Measurements from ENCODE around the gene MUC5B. TPM values are rescaled to one million over a fixed set of nuclear protein-coding genes. Genes with fewer than 3 reads are reported as not detected.

Gene MUC5B
- total RNA-seq, 1 experiment from 2014 or later: not detected

- no peak for DNase-seq (ENCODE audit: unreplicated experiment)
- no TSS peak for BruUV-seq (replicated peaks)
- CTCF ChIA-PET: interaction anchor here (0.6 kb wide), 1 partner anchor 34 kb away, joined by 3 read pairs; no protein-coding TSS in a partner anchor
- POLR2A ChIA-PET: interaction anchor here (0.6 kb wide), 1 partner anchor 294 kb away, joined by 3 read pairs; no protein-coding TSS in a partner anchor
- Mint-ChIP-seq H3K27ac (ENCODE audit: low read depth, unreplicated experiment) (no peak overlapping the region), H3K27me3 (ENCODE audit: insufficient read depth, unreplicated experiment) (no peaks in the 10 kb centered on the region), H3K4me1 (ENCODE audit: insufficient read depth, unreplicated experiment) (no peaks in the 10 kb centered on the region), H3K9me3 (ENCODE audit: unreplicated experiment) (no peaks in the 10 kb centered on the region), H3K4me3 (ENCODE audit: unreplicated experiment) (no peak overlapping the region), H3K36me3 (ENCODE audit: insufficient read depth, unreplicated experiment) (no peaks in the 10 kb centered on the region)
- intact Hi-C loops (cut with micrococcal nuclease): no loop called here
- no peak for TF ChIP-seq CTCF (IDR thresholded peaks at IDR 0.05; ENCODE audit: unreplicated experiment)
Observed at GRCh38 chr11:1237128-1237580, 14.3 kb downstream of the MUC5B start.

GRCh38 chr11:1237851-1238250, 15.0 kb downstream of the MUC5B start:
- ChIA-PET POLR2A (no interaction called here), CTCF (interaction anchor here (0.6 kb wide), 1 partner anchor 337 kb away, joined by 3 read pairs; no protein-coding TSS in a partner anchor)
- Mint-ChIP-seq H3K27ac (ENCODE audit: low read depth, unreplicated experiment) (no peak overlapping the region), H3K36me3 (ENCODE audit: insufficient read depth, unreplicated experiment) (no peaks in the 10 kb centered on the region), H3K4me1 (ENCODE audit: insufficient read depth, unreplicated experiment) (no peaks in the 10 kb centered on the region), H3K27me3 (ENCODE audit: insufficient read depth, unreplicated experiment) (no peaks in the 10 kb centered on the region), H3K9me3 (ENCODE audit: unreplicated experiment) (no peaks in the 10 kb centered on the region), H3K4me3 (ENCODE audit: unreplicated experiment) (no peak overlapping the region)
- no TSS peak for BruUV-seq (replicated peaks)
- intact Hi-C loops (cut with micrococcal nuclease): no loop called here
- TF ChIP-seq CTCF (IDR thresholded peaks at IDR 0.05; ENCODE audit: unreplicated experiment): no peak
- no peak for DNase-seq (ENCODE audit: unreplicated experiment)

- intact Hi-C loops (cut with micrococcal nuclease): no loop called here
- Mint-ChIP-seq H3K4me3 (ENCODE audit: unreplicated experiment) (no peak overlapping the region), H3K36me3 (ENCODE audit: insufficient read depth, unreplicated experiment) (no peaks in the 10 kb centered on the region), H3K27ac (ENCODE audit: low read depth, unreplicated experiment) (no peak overlapping the region), H3K27me3 (ENCODE audit: insufficient read depth, unreplicated experiment) (no peaks in the 10 kb centered on the region), H3K9me3 (ENCODE audit: unreplicated experiment) (no peaks in the 10 kb centered on the region), H3K4me1 (ENCODE audit: insufficient read depth, unreplicated experiment) (no peaks in the 10 kb centered on the region)
- POLR2A ChIA-PET: no interaction called here
- no TSS peak for BruUV-seq (replicated peaks)
- CTCF ChIA-PET: no interaction called here
- DNase-seq (ENCODE audit: unreplicated experiment): no peak
- no peak for TF ChIP-seq CTCF (IDR thresholded peaks at IDR 0.05; ENCODE audit: unreplicated experiment)
Observed at GRCh38 chr11:1238767-1239595, 16.1 kb downstream of the MUC5B start.

GRCh38 chr11:1239596-1240205, 16.8 kb downstream of the MUC5B start:
- TF ChIP-seq CTCF (IDR thresholded peaks at IDR 0.05; ENCODE audit: unreplicated experiment): no peak
- H3K27me3 Mint-ChIP-seq (ENCODE audit: insufficient read depth, unreplicated experiment): no peaks in the 10 kb centered on the region
- intact Hi-C loops (cut with micrococcal nuclease): no loop called here
- DNase-seq (ENCODE audit: unreplicated experiment): no peak
- BruUV-seq (replicated peaks): no TSS peak
- no peaks in the 10 kb centered on the region for H3K4me1 Mint-ChIP-seq (ENCODE audit: insufficient read depth, unreplicated experiment)
- ChIA-PET POLR2A (no interaction called here), CTCF (no interaction called here)
- H3K9me3 Mint-ChIP-seq (ENCODE audit: unreplicated experiment): no peaks in the 10 kb centered on the region
- no peak overlapping the region for H3K4me3 Mint-ChIP-seq (ENCODE audit: unreplicated experiment)
- no peaks in the 10 kb centered on the region for H3K36me3 Mint-ChIP-seq (ENCODE audit: insufficient read depth, unreplicated experiment)
- H3K27ac Mint-ChIP-seq (ENCODE audit: low read depth, unreplicated experiment): no peak overlapping the region

All from MCF 10A (cell line).